GM18907 (cell line): Measurements from ENCODE around the gene CKS2.
"Not testable (repeated sequence)": the region's sequence is repeated elsewhere in the genome, so short reads cannot be mapped to it uniquely, and the experiment has no call there.

Experiments
- ATAC-seq: cut with Tn5 transposase; IDR thresholded peaks from one replicate; pipeline ENCODE4 v1.9.1; 2021; ENCODE audit warnings: mild to moderate bottlenecking, moderate library complexity; ENCODE audit not compliant: unreplicated experiment

The CKS2 gene

GRCh38 chr9:89310475-89311345 lies at the start of gene CKS2:
Gene CKS2 (plus strand): TSS chr9:89311195. CDS start chr9:89311293, 98 bp downstream.
- peak; percentile 94 for ATAC-seq

GRCh38 chr9:89273528-89274279 lies 37.3 kb upstream of the CKS2 start:
- no peak for ATAC-seq

GRCh38 chr9:89274838-89275237 lies 36.2 kb upstream of the CKS2 start:
- ATAC-seq = no peak

- ATAC-seq = not testable (repeated sequence)
Observed at GRCh38 chr9:89276040-89276439, 35.0 kb upstream of the CKS2 start.

GRCh38 chr9:89277043-89277442 lies 34.0 kb upstream of the CKS2 start:
- ATAC-seq = no peak

- ATAC-seq = no peak
Observed at GRCh38 chr9:89277454-89277853, 33.5 kb upstream of the CKS2 start.

GRCh38 chr9:89278551-89278950 lies 32.4 kb upstream of the CKS2 start:
- no peak for ATAC-seq

GRCh38 chr9:89278997-89279739 lies 31.8 kb upstream of the CKS2 start:
- no peak for ATAC-seq

- ATAC-seq = no peak
Observed at GRCh38 chr9:89281106-89281505, 29.9 kb upstream of the CKS2 start.

GRCh38 chr9:89282248-89282968 lies 28.6 kb upstream of the CKS2 start:
- ATAC-seq = not testable (repeated sequence)

- no peak for ATAC-seq
Observed at GRCh38 chr9:89284076-89284475, 26.9 kb upstream of the CKS2 start.

GRCh38 chr9:89291741-89292140 lies 19.3 kb upstream of the CKS2 start:
- no peak for ATAC-seq

- ATAC-seq = no peak
Observed at GRCh38 chr9:89293014-89293413, 18.0 kb upstream of the CKS2 start.

- ATAC-seq = no peak
Observed at GRCh38 chr9:89295400-89295799, 15.6 kb upstream of the CKS2 start.

- ATAC-seq = not testable (repeated sequence)
Observed at GRCh38 chr9:89301996-89302395, 9.0 kb upstream of the CKS2 start.

- ATAC-seq = no peak
Observed at GRCh38 chr9:89304020-89304833, 6.8 kb upstream of the CKS2 start.

- no peak for ATAC-seq
Observed at GRCh38 chr9:89304834-89305188, 6.2 kb upstream of the CKS2 start.

- ATAC-seq = no peak
Observed at GRCh38 chr9:89305868-89306267, 5.1 kb upstream of the CKS2 start.

GRCh38 chr9:89309166-89309565 lies 1.8 kb upstream of the CKS2 start:
- no peak for ATAC-seq
